Upper lobe of right lung (tissue), 1 donor: ENCODE measurements around the gene RNASEH2A. TPM values are rescaled to one million over a fixed set of nuclear protein-coding genes. Genes with fewer than 3 reads are reported as not detected.

ENCODE experiments used
- ATAC-seq: fragments of 200-7000 bp; cut with Tn5 transposase; one replicate; pipeline ENCODE4 v1.9.1; 2020; ENCODE audit warnings: mild to moderate bottlenecking, moderate library complexity
- DNase-seq: peaks from one replicate; pipeline ENCODE4 v3.0.0-alpha.2; 2020
- H3K27ac ChIP-seq: fragments of 200-600 bp; one replicate; pipeline ENCODE4 v1.8.0; 2022
- H3K27me3 ChIP-seq: fragments of 200-600 bp; one replicate; pipeline ENCODE4 v1.8.0; 2022; ENCODE audit warnings: mild to moderate bottlenecking
- H3K36me3 ChIP-seq: fragments of 200-600 bp; one replicate; pipeline ENCODE4 v1.8.0; 2022
- H3K4me1 ChIP-seq: fragments of 200-600 bp; one replicate; pipeline ENCODE4 v1.8.0; 2022
- H3K4me3 ChIP-seq: fragments of 200-600 bp; one replicate; pipeline ENCODE4 v1.8.0; 2022; ENCODE audit warnings: mild to moderate bottlenecking
- H3K9me3 ChIP-seq: fragments of 200-600 bp; one replicate; pipeline ENCODE4 v1.8.0; 2022
- intact Hi-C: fragments of 100-400 bp; cut with DNase I; formaldehyde crosslinking; loops from one replicate; pipeline ENCODE4 v1.11.0; 2022
- total RNA-seq: library from RNA; stranded (reverse); fragmentation: NEBNext Ultra II Directional; extraction: Animal tissue kit (Norgen Biotek cat#: 25700); gene quantifications from one replicate; pipeline ENCODE4 v1.2.1, GENCODE V29; 2021
- TF ChIP-seq, protein P1 (sequence below): fragments of 200-600 bp; IDR thresholded peaks from one replicate; pipeline ENCODE4 v1.8.0; 2022; ENCODE audit warnings: antibody characterized with exemption
- donor health status: DM: no; HTN: yes; CAD: no; lungs with severe emphysema.

Gene RNASEH2A
- total RNA-seq, 1 donor from 2014 or later: 7.4 TPM

DNA sequence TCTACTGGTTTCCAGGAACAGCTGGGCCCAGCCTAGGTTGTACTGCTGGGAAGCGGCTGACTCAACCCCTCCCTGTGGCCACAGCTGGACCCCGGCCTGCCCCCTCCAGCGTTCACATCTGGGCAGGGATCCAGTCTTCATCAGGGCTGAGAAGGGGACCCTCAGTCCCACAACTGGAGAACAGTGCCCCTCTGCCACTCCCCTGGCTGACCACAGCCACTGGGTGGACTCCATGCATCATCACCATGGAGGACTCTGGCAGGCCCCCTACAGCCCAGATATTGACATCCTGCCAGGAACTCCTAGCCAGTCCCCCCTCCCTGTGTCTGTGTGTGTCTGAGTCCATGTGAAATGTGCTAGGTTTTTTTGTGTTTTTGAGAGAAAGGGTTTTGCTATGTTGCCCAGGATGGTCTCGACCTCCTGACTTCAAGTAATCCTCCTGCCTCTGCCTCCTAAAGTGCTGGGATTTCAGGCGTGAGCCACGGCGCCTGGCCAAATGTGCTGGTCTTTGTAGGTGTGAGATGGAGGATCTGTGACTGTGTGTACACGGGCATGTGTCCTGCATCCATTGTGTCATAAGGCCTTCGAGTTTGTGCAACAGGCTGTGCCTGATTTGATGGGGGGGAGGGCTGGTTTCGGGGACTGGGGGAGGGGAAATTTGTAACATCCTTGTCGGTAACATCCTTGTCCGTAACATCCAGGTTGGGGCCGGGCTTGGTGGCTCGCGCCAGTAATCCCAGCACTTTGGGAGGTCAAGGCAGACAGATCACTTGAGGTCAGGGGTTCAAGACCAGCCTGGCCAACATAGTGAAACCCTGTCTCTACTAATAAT lies 27.0 kb upstream of the RNASEH2A start:
- no peaks in the 10 kb centered on the region for H3K36me3 ChIP-seq
- peaks cover 41% of the 10 kb centered on the region for H3K4me1 ChIP-seq
- ATAC-seq (no peak), DNase-seq (no peak)
- intact Hi-C loops: no loop called here
- H3K4me3 ChIP-seq: peak overlapping the region; percentile 72
- no peaks in the 10 kb centered on the region for H3K9me3 ChIP-seq
- no peaks in the 10 kb centered on the region for H3K27me3 ChIP-seq
- peak overlapping the region; percentile 93 for H3K27ac ChIP-seq
- TF ChIP-seq, protein P1, sequence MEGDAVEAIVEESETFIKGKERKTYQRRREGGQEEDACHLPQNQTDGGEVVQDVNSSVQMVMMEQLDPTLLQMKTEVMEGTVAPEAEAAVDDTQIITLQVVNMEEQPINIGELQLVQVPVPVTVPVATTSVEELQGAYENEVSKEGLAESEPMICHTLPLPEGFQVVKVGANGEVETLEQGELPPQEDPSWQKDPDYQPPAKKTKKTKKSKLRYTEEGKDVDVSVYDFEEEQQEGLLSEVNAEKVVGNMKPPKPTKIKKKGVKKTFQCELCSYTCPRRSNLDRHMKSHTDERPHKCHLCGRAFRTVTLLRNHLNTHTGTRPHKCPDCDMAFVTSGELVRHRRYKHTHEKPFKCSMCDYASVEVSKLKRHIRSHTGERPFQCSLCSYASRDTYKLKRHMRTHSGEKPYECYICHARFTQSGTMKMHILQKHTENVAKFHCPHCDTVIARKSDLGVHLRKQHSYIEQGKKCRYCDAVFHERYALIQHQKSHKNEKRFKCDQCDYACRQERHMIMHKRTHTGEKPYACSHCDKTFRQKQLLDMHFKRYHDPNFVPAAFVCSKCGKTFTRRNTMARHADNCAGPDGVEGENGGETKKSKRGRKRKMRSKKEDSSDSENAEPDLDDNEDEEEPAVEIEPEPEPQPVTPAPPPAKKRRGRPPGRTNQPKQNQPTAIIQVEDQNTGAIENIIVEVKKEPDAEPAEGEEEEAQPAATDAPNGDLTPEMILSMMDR: no peak

DNA sequence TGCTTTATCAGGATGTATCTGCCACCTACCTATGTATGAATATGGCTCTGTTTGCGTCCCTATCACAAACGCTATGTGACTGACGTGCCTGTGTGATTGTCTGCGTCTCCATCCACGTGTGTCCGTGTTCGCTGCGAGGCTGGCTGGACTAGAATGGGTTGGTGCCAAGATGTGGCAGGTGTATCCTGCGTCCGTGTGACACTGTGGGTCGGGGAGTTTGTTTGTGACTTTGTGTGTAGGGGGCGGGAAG lies 24.3 kb upstream of the RNASEH2A start:
- H3K4me3 ChIP-seq: peak overlapping the region; percentile 56
- intact Hi-C loops: no loop called here
- DNase-seq: no peak
- H3K36me3 ChIP-seq: no peaks in the 10 kb centered on the region
- peak overlapping the region; percentile 100 for H3K27ac ChIP-seq
- H3K27me3 ChIP-seq: no peaks in the 10 kb centered on the region
- no peaks in the 10 kb centered on the region for H3K9me3 ChIP-seq
- TF ChIP-seq, protein P1: no peak
- no peak for ATAC-seq
- peaks cover 67% of the 10 kb centered on the region for H3K4me1 ChIP-seq

DNA sequence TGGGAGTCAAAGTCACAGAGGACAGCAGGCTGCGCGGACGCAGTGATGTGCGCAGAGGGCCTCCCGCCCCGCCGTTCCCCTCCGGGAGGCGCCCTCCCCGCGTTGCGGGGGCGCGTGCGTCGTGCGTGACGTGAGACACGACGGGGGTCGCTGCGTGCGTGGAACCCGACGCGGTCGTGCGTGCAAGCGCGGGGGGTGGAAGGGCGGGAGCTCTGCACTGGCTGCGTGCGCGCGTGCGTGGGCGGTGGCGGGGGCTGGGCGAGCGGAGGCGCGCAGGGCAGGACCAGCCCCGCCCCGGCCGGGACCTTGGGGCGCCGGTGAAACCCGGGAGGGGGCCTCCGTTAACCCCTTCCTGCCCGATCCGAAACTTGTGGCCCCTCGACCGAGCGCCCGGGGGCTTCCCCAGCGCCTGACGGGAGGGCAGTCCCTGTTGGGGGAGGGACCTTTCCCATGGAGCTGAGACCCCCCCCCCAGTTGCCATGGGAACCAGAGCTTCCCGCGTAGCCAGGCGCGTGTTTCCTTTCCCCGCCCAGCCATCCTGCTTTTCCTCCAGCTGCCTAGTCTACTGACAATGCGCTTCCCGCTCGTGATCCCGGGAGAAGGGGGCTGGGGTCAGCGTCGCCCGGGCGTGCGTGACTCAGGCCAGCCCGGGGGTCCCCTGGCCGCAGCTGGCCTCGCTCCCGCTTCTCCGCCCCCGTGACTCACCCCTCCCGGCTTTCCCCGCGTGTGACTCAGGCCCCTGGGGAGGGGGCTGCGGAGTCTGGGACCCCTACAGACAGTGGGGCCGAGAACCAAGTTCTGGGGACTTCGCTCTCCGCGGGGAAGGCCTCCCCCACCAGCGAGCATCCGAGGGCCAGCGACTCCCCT lies 23.7 kb upstream of the RNASEH2A start:
- ATAC-seq (peak; percentile 67), DNase-seq (peak; percentile 96)
- peak overlapping the region; percentile 56 for H3K4me3 ChIP-seq
- TF ChIP-seq, protein P1: peak; percentile 20
- H3K9me3 ChIP-seq: no peaks in the 10 kb centered on the region
- peak overlapping the region; percentile 100 for H3K27ac ChIP-seq
- H3K27me3 ChIP-seq: no peaks in the 10 kb centered on the region
- intact Hi-C loops: no loop called here
- no peaks in the 10 kb centered on the region for H3K36me3 ChIP-seq
- H3K4me1 ChIP-seq: peaks cover 68% of the 10 kb centered on the region

DNA sequence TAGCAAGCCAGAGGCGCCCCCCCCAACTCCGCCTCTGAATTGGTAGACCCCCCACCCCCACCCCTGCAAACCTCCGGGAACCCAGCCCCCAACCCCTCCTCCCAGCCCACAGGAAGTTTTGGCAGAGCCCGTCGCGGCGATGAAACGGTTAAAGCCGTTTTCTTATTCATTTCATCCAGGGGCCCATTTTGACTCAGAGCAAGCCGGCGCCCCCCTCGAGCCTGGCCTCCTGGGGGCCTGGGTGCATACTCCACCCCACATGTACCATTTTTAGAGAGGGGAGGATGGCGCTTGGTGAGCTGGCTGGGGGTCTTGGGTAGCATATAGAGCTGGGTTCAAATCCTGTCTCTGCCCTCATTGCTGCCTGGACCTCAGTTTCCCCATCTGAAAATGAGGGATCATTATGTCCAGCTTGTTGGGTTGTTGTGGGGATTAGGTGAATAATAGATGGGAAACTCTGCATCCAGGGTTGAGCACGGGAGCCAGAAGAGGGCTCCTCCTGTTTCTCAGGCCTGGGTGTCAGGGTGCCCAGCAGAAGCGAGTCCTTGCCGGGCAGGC lies 23.0 kb upstream of the RNASEH2A start:
- Histone ChIP-seq H3K27ac (peak overlapping the region; percentile 100), H3K4me3 (peak overlapping the region; percentile 56), H3K27me3 (no peaks in the 10 kb centered on the region), H3K36me3 (no peaks in the 10 kb centered on the region), H3K4me1 (peaks cover 75% of the 10 kb centered on the region), H3K9me3 (no peaks in the 10 kb centered on the region)
- ATAC-seq: no peak
- intact Hi-C loops: no loop called here
- DNase-seq: no peak
- TF ChIP-seq, protein P1: no peak

DNA sequence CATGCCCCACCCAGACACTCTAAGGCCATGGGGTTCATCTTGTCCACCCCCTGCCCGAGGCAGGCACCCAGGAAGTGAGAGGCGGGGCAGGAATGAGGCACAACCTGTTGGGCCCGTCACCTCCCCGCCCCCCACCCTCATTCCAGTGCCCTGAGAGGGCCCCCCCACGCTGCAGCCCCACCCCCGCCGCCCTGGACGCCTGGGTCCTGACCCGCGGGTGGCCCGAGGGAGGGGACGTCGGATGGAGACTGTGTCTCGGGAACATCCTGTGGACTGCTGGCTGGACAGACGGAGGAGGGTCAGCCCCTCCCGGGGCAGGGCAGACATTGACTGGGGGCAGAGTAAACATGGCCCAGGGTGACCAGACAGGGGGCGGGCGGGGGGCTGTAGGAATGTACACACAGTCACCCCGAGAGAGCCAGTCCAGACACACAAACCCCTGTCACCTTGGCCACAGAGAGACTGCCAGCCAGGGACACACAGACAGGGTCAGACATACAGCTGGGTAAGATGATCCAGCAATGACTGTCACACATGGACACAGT lies 22.5 kb upstream of the RNASEH2A start:
- H3K4me1 ChIP-seq: peaks cover 75% of the 10 kb centered on the region
- H3K36me3 ChIP-seq: no peaks in the 10 kb centered on the region
- peak; percentile 87 for DNase-seq
- ATAC-seq: peak; percentile 21
- intact Hi-C loops: no loop called here
- H3K27ac ChIP-seq: peak overlapping the region; percentile 100
- peak overlapping the region; percentile 56 for H3K4me3 ChIP-seq
- H3K27me3 ChIP-seq: no peaks in the 10 kb centered on the region
- no peaks in the 10 kb centered on the region for H3K9me3 ChIP-seq
- TF ChIP-seq, protein P1: no peak
